ENCODE results near the gene MDH2. TPM values are rescaled to one million over a fixed set of nuclear protein-coding genes. Genes with fewer than 3 reads are reported as not detected.

Gene MDH2
- total RNA-seq, 2 experiments from 2014 or later = 66.4 to 68.3 TPM

GRCh38 chr7:76062254-76062653 lies 14.3 kb downstream of the MDH2 start:
- no peak overlapping the region for H3K27ac Mint-ChIP-seq
- peaks cover 94% of the 10 kb centered on the region for H3K36me3 Mint-ChIP-seq (ENCODE audit: low read depth)
- no peaks in the 10 kb centered on the region for H3K4me1 Mint-ChIP-seq (ENCODE audit: low read depth)
- DNase-seq (no peak), ATAC-seq (ENCODE audit: poor library complexity) (no peak)
- POLR2A ChIA-PET = no interaction called here
- H3K9me3 Mint-ChIP-seq = no peaks in the 10 kb centered on the region
- Histone ChIP-seq H3K4me1 (ENCODE audit: insufficient read depth, low read length) (no peaks in the 10 kb centered on the region), H3K4me3 (ENCODE audit: low read length) (no peak overlapping the region), H3K9me3 (ENCODE audit: control insufficient read depth in 1 of 2, insufficient read depth in 1 of 2, low read length in 2 of 2) (no peaks in the 10 kb centered on the region), H3K27me3 (ENCODE audit: control insufficient read depth in 1 of 2, insufficient read depth in 2 of 2, low read length in 2 of 2) (no peaks in the 10 kb centered on the region), H3K27ac (ENCODE audit: low read depth in 1 of 2, low read length in 2 of 2) (no peak overlapping the region), H3K36me3 (ENCODE audit: insufficient read depth, low read length) (peaks cover 94% of the 10 kb centered on the region)
- CTCF ChIA-PET = no interaction called here
- H3K27me3 Mint-ChIP-seq = no peaks in the 10 kb centered on the region
- TF ChIP-seq CTCF (IDR thresholded peaks at IDR 0.05) = no peak
- H3K4me3 Mint-ChIP-seq = no peak overlapping the region
- intact Hi-C loops (cut with DNase I, micrococcal nuclease) = no loop called here

GRCh38 chr7:76063114-76063513 lies 15.2 kb downstream of the MDH2 start:
- H3K4me1 Mint-ChIP-seq (ENCODE audit: low read depth) = no peaks in the 10 kb centered on the region
- H3K4me3 Mint-ChIP-seq = no peak overlapping the region
- intact Hi-C loops (cut with DNase I, micrococcal nuclease) = no loop called here
- H3K27me3 Mint-ChIP-seq = no peaks in the 10 kb centered on the region
- Histone ChIP-seq H3K27me3 (ENCODE audit: control insufficient read depth in 1 of 2, insufficient read depth in 2 of 2, low read length in 2 of 2) (no peaks in the 10 kb centered on the region), H3K9me3 (ENCODE audit: control insufficient read depth in 1 of 2, insufficient read depth in 1 of 2, low read length in 2 of 2) (no peaks in the 10 kb centered on the region), H3K4me1 (ENCODE audit: insufficient read depth, low read length) (no peaks in the 10 kb centered on the region), H3K36me3 (ENCODE audit: insufficient read depth, low read length) (peaks cover 86% of the 10 kb centered on the region), H3K4me3 (ENCODE audit: low read length) (no peak overlapping the region), H3K27ac (ENCODE audit: low read depth in 1 of 2, low read length in 2 of 2) (no peak overlapping the region)
- no peak for DNase-seq
- H3K9me3 Mint-ChIP-seq = no peaks in the 10 kb centered on the region
- ChIA-PET POLR2A (no interaction called here), CTCF (interaction anchor here (0.6 kb wide), 1 partner anchor 1450 kb away, joined by 4 read pairs; no protein-coding TSS in a partner anchor)
- H3K36me3 Mint-ChIP-seq (ENCODE audit: low read depth) = peaks cover 85% of the 10 kb centered on the region
- no peak overlapping the region for H3K27ac Mint-ChIP-seq
- no peak for TF ChIP-seq CTCF (IDR thresholded peaks at IDR 0.05)
- ATAC-seq (ENCODE audit: poor library complexity) = no peak

GRCh38 chr7:76063525-76063924 lies 15.6 kb downstream of the MDH2 start:
- intact Hi-C loops (cut with DNase I, micrococcal nuclease) = no loop called here
- H3K9me3 Mint-ChIP-seq = no peaks in the 10 kb centered on the region
- no peak for TF ChIP-seq CTCF (IDR thresholded peaks at IDR 0.05)
- no peaks in the 10 kb centered on the region for H3K27me3 Mint-ChIP-seq
- no peaks in the 10 kb centered on the region for H3K27me3 ChIP-seq (ENCODE audit: control insufficient read depth in 1 of 2, insufficient read depth in 2 of 2, low read length in 2 of 2)
- no peaks in the 10 kb centered on the region for H3K4me1 Mint-ChIP-seq (ENCODE audit: low read depth)
- peaks cover 82% of the 10 kb centered on the region for H3K36me3 ChIP-seq (ENCODE audit: insufficient read depth, low read length)
- H3K4me3 Mint-ChIP-seq = no peak overlapping the region
- POLR2A ChIA-PET = no interaction called here
- DNase-seq = no peak
- peaks cover 81% of the 10 kb centered on the region for H3K36me3 Mint-ChIP-seq (ENCODE audit: low read depth)
- H3K4me3 ChIP-seq (ENCODE audit: low read length) = no peak overlapping the region
- no peaks in the 10 kb centered on the region for H3K4me1 ChIP-seq (ENCODE audit: insufficient read depth, low read length)
- no peak overlapping the region for H3K27ac Mint-ChIP-seq
- ATAC-seq (ENCODE audit: poor library complexity) = no peak
- H3K27ac ChIP-seq (ENCODE audit: low read depth in 1 of 2, low read length in 2 of 2) = no peak overlapping the region
- no peaks in the 10 kb centered on the region for H3K9me3 ChIP-seq (ENCODE audit: control insufficient read depth in 1 of 2, insufficient read depth in 1 of 2, low read length in 2 of 2)
- CTCF ChIA-PET = interaction anchor here (0.6 kb wide), 1 partner anchor 1450 kb away, joined by 4 read pairs; no protein-coding TSS in a partner anchor
